ENCODE measurements around the gene ANKRD36C. TPM values are rescaled to one million over a fixed set of nuclear protein-coding genes. Genes with fewer than 3 reads are reported as not detected.
"Not testable (repeated sequence)": the region's sequence is repeated elsewhere in the genome, so short reads cannot be mapped to it uniquely, and the experiment has no call there.

ANKRD36C gene
- polyA plus RNA-seq, 1 donor: 26.8 TPM

DNA sequence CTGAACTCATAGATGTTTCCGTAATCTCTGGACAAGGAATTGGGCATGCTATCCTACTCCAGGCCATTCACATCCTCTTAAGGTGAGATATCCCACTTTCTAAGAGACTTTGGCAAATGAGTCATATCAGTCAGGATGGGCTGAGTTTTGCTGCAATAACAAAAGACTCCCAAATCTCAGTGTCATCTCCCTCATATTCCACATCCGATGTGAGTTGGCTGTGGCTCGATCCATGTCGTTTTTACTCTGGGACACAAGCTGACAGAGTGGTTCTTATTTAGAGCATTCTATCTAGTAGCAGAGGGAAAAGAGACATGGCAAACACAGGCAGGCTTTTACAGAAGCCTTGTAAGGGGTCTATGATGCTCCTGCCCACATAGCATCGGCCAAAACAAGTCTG is 14.6 kb upstream of the ANKRD36C start:
- DNase-seq: not testable (repeated sequence)

DNA sequence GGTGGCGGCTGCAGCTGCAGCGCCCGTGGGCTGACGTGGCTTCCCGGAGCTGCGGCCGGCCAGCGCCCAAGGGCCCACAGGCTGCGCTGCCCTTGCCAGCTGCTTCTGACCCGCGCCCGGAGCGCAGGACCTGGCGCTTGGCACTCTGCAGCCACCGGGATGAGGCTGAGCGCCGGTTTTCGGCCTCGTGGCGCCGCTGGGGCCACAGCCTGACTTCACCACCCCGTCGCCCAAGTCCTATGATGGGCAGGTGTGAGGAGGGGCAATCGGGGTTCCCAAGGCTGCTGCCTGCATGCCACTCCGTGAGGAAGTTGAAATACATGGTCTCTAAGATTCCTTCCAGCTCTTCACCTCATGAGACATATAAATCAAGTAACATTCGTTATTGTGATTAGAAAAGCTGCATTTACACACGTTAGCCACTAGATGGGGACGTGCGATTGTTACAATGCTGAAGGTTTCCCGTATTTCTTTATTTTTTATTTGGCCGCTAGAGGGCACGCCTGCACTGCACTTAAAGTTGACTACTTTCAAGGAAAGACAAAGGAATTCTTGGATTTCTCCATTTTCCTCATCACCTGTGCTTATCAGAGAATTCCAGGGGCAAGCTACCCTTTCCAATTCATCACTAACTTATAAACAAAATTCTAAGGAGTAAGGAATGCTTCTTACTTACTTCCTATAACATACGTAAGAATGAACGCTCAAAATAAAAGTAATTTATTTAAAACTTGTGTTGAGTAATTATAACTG is 1.1 kb upstream of the ANKRD36C start:
- peak; percentile 45 for DNase-seq

DNA sequence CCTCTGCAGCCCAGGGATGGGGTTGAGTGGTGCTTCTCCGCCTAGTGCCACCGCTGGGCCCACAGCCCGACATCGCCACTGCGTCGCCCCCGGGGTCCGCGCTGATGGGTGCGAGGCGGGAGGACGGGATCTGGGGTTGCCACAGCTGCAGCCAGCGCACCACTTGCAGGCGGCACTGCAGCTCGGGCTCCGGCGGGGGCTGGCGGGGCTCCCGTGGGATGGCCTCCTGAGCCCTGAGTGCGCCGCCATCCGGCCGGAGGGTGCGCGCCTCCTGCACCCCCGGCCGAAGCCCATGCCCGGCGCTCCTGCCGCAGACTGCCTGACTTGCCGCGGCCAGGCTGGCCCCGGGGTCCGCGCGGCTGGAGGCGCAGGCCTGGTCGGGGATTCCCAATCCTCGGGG is 478 bp upstream of the ANKRD36C start:
- not testable (repeated sequence) for DNase-seq

DNA sequence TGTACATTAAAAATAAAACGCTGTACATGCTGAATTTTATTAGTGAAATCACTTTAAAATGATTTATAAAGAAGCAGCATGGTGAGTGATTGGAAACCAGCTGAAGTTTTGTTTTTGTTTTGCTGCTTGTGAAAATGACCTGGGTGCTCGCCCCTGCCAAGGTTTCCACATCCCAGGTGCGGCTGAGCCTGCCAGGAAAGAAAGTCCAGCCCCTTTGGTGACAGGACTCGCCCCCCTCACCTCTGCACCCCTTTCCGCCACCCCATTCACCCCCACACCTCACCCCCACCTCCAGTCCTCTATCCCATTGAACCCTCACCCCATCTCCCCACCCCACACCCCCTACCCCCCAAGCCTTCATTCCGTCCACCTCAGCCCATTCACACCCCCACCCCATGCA is 740 bp downstream of the ANKRD36C start:
- not testable (repeated sequence) for DNase-seq

DNA sequence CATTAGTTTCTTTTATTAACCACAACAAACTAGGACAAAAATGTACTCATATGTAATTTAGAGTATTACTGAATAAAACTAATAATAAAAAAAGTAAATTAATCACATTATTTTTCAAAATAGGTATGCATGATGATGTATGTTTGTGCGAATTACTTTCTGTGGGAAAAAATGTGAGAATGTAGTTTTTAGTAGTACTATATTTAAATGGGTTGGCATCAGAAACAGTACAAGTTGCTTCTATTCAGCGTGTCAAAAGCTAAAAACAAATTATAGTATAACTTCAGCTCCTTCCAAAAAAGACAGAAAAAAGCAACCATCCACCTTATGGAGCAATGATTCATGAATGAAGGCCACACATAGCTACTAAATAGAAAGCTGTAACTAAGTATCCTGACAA is 40.0 kb downstream of the ANKRD36C start:
- not testable (repeated sequence) for DNase-seq

DNA sequence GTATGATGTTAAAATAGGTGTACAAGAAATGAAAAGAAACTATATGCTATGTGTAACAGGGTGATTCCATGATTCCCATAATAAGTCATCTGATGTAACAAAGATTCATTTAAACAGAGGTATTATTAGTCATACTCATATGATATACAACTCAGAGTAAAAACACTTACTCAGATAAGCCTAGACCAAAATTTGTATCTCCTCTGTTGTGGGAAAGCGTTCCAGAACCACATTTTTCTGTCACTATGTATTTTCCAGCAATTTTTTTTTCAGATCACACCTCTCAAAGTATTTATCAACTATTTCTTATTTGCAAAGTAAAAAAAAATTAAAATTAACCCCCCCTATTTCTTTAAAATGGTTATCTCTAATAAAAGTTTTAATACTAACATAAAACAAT is 43.6 kb downstream of the ANKRD36C start:
- DNase-seq: not testable (repeated sequence)

DNA sequence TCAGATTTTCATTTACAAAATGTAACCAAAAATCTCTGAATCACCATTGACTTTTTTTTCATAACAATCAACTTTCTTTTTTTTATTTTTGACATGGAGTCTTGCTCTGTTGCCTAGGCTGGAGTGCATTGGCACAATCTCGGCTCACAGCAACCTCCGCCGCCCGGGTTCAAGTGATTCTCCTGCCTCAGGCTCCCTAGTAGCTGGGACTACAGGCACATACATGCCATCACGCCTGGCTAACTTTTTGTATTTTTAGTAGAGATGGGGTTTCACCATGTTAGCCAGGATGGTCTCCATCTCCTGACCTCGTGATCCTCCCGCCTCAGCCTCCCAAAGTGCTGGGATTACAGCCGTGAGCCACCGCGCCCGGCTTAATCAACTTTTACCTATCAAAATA is 51.7 kb downstream of the ANKRD36C start:
- DNase-seq: not testable (repeated sequence)

DNA sequence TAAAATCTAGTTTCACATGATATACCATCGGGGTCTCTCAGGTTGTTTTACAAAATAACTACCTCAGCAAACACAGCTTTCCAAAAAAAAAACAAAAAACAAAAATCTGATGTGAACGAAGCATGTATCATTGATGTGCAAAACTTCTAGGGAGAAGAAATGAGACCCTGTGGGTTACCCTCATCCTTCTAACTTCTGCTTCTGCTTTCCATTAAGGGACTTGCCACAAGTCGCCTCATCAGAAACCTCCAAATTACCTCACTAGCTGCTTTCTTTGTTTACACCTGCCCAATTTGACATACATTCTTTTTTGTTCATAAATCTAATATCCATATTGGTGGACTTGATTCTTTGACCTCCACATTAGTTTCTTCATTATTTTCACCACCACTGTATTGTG is 60.9 kb downstream of the ANKRD36C start:
- not testable (repeated sequence) for DNase-seq

DNA sequence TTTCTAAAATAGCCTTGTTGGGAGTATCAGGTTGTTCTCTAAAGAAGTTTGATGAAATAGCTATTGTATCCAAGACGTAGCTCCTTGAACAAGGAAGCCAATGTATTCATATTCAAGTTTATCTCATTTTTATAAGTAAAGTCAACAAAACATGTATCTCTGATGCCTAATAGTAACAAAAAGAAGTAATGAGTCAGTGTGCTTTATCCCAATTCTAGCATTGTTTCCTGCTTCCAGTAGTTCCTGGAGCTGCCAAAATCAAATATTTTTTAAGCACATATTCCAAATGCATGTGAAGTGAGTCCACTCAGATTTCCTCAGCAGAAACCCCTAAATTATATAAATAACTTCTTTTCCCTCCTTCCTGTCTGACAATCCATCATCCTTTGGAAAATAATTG is 74.6 kb downstream of the ANKRD36C start:
- not testable (repeated sequence) for DNase-seq

DNA sequence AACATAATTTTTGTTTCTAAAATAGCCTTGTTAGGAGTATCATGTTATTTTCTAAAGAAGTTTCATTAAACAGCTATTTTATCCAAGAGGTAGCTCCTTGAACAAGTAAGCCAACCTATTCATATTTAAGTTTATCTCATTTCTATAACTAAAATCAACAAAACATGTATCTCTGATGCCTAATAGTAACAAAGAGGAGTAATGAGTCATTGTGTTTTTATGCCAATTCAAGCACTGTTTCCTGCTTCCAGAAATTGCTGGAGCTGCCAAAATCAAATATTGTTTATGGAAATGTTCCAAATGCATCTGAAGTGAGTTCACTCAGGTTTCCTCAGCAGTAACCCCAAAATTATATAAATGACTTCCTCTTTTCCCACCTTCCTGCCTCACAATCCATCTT is 76.5 kb downstream of the ANKRD36C start:
- not testable (repeated sequence) for DNase-seq

DNA sequence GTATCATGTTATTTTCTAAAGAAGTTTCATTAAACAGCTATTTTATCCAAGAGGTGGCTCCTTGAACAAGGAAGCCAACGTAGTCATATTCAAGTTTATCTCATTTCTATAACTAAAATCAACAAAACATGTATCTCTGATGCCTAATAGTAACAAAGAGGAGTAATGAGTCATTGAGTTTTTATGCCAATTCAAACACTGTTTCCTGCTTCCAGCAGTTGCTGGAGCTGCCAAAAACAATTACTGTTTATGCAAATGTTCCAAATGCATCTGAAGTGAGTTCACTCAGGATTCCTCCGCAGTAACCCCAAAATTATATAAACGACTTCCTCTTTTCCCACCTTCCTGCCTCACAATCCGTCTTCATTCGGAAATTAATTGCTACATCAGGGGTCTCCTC is 80.2 kb downstream of the ANKRD36C start:
- DNase-seq: not testable (repeated sequence)

DNA sequence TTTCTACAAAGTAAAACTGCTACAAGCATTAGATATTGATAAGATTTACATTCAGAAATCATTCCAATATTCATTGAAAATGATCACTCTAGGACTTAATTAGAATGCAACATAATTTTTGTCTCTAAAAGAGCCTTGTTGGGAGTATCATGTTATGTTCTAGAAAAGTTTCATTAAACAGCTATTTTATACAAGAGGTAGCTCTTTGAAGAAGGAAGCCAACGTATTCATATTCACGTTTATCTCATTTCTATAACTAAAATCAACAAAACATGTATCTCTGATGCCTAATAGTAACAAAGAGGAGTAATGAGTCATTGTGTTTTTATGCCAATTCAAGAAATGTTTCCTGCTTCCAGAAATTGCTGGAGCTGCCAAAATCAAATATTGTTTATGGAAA is 97.2 kb downstream of the ANKRD36C start:
- not testable (repeated sequence) for DNase-seq

DNA sequence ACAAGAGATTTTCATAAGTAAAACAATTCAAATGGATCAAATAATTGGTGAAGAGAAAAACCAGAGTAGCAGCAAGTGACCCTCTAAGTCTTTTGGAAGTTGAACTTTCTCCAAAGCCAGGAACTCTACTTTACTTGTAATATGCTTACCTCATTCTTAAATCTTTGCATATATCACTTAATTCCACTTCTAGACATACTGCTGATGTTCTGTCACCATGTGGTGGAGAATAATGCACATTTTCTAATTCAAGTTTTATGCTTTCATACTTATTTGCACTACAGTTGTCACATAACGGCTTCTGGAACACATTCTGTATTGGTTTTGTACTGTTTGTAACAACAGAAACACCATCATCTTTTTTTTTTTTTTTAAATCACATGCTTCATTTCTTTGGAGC is 123.7 kb downstream of the ANKRD36C start:
- DNase-seq: not testable (repeated sequence)

DNA sequence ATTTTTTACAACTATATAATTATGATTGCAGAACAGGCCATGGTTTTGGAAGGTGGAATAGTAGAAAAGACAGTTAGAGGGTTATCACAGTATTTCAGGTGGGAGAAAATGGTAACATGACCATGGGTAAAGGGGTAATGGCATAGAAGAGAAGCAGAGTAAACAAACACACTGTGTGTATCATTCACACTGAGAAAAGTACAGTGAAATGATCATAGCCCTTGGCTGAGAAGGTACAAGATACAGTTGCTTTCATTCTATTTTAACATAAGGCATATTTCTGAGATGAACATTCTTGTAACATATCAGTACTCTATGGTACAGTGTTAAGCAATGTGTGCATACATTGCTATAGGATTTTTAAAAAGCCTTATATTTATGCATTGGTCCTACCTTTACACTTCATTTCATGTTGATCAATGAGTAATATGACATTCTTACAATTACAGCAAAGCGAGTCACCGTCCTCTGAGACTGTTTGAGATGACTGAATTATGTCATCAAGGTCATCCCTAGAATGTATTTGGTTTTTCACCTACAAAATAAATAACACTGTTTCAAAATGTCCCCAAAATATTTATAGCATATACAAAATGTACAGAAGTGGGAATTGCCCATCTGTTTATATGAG is 124.5 kb downstream of the ANKRD36C start:
- DNase-seq: not testable (repeated sequence)

DNA sequence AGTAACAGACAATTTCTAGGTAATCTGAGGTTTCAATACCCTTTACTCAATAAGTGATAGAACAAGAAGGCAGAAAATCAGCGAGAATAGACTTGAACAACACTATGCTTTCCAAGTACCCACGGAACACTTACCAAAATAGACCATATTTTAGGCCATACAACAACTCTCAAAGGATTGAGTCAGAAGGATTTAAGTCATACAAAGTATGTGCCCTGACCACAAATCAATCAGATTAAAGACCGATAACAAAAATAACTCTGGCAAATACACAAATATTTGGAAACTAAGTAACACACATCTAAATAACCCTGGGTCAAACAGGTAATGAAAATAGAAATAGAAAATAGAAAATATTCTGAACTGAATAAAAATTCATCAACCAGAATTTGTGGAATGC is 129.5 kb downstream of the ANKRD36C start:
- DNase-seq: not testable (repeated sequence)

DNA sequence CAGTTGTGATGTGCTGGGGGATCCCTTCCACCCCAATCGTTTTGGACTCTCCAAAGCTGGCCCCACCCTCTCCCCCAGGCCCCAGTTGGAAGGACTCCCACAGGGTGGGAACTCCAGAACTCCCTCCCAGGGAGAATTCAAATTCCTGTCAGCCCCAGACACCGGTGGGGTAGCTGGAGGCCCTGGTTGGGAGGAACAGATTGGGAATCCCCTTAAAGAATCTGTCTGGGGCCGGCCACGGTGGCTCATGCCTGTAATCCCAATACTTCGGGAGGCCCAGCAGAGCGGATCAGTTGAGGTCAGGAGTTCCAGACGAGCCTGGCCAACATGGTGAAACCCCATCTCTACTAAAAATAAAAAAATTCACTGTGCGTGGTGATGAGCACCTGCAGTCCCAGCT is 155.5 kb downstream of the ANKRD36C start:
- DNase-seq: no peak

DNA sequence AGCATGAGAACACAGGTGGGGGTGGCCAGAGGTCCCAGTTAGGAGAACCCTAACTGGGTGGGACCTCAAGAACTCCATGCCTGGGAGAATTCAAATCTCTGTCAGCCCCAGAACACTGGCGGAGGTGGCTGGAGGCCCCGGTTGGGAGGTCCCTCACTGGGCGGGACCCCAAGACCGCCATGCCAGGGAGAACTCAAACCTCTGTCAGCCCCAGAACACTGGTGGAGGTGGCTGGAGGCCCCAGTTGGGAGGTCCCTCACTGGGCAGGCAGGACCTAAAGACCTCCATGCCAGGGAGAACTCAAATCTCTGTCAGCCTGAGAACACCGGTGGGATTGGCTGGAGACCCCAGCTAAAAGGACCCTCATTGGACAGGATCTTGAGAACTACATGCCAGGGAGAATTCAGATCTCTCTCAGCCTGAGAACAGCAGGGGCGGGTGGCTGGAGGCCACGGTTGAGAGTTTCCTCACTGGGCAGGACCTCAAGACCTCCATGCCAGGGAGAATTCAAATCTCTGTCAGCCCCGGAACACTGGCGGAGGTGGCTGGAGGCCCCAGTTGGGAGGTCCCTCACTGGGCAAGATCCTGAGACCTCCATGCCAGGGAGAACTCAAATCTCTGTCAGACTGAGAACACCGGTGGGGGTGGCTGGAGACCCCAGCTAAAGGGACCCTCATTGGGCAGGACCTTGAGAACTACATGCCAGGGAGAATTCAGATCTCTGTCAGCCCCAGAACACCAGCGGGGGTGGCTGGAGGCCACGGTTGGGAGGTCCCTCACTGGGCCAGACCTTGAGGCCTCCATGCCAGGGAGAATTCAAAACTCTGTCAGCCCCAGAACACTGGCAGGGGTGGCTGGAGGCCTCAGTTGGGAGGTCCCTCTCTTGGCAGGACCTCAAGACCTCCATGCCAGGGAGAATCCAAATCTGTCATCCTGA is 157.3 kb downstream of the ANKRD36C start:
- DNase-seq: not testable (repeated sequence)

DNA sequence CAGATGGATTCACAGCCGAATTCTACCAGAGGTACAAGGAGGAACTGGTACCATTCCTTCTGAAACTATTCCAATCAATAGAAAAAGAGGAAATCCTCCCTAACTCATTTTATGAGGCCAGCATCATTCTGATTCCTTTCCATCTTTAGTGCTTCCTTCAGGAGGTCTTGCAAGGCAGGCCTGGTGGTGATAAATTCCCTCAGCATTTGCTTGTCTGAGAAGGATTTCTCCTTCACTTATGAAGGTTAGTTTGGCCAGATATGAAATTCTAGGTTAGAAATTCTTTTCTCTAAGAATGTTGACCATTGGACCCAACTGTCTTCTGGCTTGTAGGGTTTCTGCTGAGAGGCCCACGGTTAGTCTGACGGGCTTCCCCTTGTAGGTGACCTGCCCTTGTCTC is 167.4 kb downstream of the ANKRD36C start:
- not testable (repeated sequence) for DNase-seq

DNA sequence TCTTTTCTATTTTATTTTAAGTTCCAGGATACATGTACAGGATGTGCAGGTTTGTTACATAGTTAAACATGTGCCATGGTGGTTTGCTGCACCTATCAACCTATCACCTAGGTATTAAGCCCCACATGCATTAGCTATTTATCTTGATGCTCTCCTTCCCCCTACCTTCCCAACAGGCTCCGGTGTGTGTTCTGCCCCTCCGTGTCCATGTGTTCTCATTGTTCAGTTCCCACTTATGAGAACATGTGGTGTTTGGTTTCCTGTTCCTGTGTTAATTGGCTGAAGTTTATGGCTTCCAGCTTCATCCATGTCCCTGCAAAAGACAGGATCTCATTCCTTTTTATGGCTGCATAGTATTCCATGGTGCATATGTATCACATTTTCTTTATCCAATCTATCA is 174.1 kb downstream of the ANKRD36C start:
- DNase-seq: not testable (repeated sequence)

DNA sequence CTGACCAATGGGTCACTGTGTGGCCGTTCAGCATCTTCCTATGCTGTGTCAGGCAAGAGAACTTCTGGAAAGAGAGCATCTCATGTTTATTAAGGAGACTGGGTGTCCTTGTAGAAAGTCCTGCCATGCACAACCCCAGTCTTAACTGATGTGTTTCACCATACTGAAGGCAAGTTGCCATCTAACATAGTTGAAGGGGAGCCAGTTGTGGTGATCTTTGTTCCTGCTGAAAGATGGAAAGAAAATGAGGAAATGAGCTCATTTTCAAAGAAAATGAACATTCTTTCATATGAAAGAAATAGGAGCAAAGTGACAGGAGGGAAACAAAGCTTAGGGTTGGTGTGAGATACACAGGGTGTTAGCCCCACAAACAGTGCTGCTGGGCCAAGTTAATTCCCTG is 178.3 kb downstream of the ANKRD36C start:
- not testable (repeated sequence) for DNase-seq

DNA sequence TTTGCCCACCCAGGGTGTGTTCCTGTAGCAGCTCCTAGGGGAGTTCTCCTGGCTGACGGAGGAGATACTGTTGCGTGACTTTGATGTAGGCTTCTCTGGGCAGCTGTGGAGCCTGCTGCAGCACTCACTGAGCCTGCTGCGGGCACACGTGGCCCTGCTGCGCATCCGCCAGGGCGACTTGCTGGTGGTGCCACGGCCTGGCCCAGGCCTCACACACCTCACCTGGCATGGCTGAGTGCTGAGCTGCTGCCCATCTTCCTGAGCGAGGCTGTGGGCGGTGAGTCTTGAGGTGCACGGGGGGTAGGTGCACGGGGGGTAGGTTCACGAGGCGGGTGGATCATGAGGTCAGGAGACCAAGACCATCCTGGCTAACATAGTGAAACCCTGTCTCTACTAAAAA is 191.7 kb downstream of the ANKRD36C start:
- no peak for DNase-seq

DNA sequence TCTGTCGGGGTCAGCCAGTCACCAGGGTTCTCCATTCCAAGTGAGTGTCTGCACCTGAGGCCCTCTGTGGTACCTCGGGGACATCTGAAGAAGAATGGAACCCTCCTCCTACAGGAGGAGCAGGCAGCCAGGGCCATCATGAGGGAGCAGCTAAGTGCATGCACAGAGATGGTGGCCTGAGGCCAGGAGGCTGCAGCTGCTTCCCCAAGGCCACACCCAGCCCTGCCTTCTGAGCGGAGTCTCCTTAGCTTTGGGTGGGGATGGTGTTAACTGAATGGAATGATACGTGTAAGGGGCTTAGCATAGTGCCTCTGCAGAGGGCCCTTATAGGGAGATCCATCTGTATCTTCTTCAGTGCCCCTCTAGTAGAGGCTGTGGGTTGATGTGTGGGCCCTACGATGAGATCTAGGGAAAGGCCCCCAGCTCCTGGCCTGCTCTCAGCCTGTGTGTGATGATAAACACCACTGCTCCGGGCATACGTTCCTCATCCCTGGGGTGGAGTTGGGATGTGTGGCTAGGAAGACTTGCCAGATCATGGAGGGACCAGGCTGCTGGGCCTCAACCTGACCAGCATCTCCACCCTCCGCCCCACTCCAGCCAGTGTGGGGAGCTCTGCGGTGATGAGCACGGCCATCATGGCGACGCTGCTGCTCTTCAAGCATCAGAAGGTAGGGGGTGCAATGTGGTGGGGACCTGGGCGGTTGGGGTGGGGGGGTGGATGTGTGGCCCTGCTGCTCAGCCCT is 192.3 kb downstream of the ANKRD36C start:
- DNase-seq: not testable (repeated sequence)

All from hindlimb muscle (tissue), 1 donor.